BJ (cell line): Measurements from ENCODE around the gene NARS2. TPM values are rescaled to one million over a fixed set of nuclear protein-coding genes. Genes with fewer than 3 reads are reported as not detected.

Source experiments
- CTCF ChIA-PET: fragments of 350-600 bp; formaldehyde crosslinking; extraction: SDS; loops from one replicate; lab custom pipeline; 2021; ENCODE audit warnings: antibody characterized with exemption, inconsistent platforms; lab: Yijun Ruan, JAX
- POLR2A ChIA-PET: fragments of 300-600 bp; sonication (Branson Sonifier 250); formaldehyde crosslinking; extraction: SDS; loops from one replicate; lab custom pipeline; 2021; ENCODE audit warnings: antibody characterized with exemption; lab: Charles Lee
- DNase-seq: peaks from one replicate; pipeline ENCODE4 v3.0.0-alpha.2; 2011; ENCODE audit warnings: low read depth
- H3K27me3 ChIP-seq: 2 replicates; pipeline ENCODE4 v1.6.0; 2011; ENCODE audit warnings: low read length; ENCODE audit not compliant: control insufficient read depth, insufficient read depth
- H3K36me3 ChIP-seq: 2 replicates; pipeline ENCODE4 v1.5.1; 2011; ENCODE audit warnings: low read length; ENCODE audit not compliant: control insufficient read depth, insufficient read depth
- H3K4me3 ChIP-seq: 2 replicates; pipeline ENCODE4 v1.5.1; 2011; ENCODE audit warnings: low read depth, mild to moderate bottlenecking, control low read depth, low read length
- CTCF ChIP-seq: IDR thresholded peaks from 2 replicates; pipeline ENCODE4 v1.5.1; 2011; ENCODE audit warnings: low read depth, mild to moderate bottlenecking, control low read depth, inconsistent platforms, low read length, moderate library complexity; ENCODE audit not compliant: insufficient read depth
- polyA plus RNA-seq: library from polyadenylated mRNA; depleted of rRNA; stranded (reverse); fragments of >200 nt; gene quantifications from 2 replicates; pipeline ENCODE4 v1.2.3, GENCODE V29; 2011

NARS2 gene
- polyA plus RNA-seq, 1 experiment, result 5.9 TPM

- ChIA-PET POLR2A (no interaction called here), CTCF (interaction anchor here (0.7 to 1.2 kb wide), 2 partner anchors 9 to 12 kb away, joined by 3 read pairs; no protein-coding TSS in a partner anchor)
- Histone ChIP-seq H3K27me3 (no peaks in the 10 kb centered on the region), H3K36me3 (no peaks in the 10 kb centered on the region), H3K4me3 (no peak overlapping the region)
- no peak for TF ChIP-seq CTCF
- DNase-seq, result no peak
Observed at GRCh38 chr11:78536933-78537332, 37.7 kb downstream of the NARS2 start.

- Histone ChIP-seq H3K27me3 (no peaks in the 10 kb centered on the region), H3K4me3 (no peak overlapping the region), H3K36me3 (no peaks in the 10 kb centered on the region)
- DNase-seq, result no peak
- CTCF ChIA-PET, result interaction anchor here (0.5 to 1.2 kb wide), 2 partner anchors 13 to 92 kb away, joined by 3 read pairs; no protein-coding TSS in a partner anchor
- TF ChIP-seq CTCF, result no peak
- POLR2A ChIA-PET, result no interaction called here
Observed at GRCh38 chr11:78535920-78536319, 38.7 kb downstream of the NARS2 start.

GRCh38 chr11:78535027-78535426 is 39.6 kb downstream of the NARS2 start:
- TF ChIP-seq CTCF, result no peak
- H3K27me3 ChIP-seq, result no peaks in the 10 kb centered on the region
- no peak overlapping the region for H3K4me3 ChIP-seq
- ChIA-PET POLR2A (no interaction called here), CTCF (no interaction called here)
- H3K36me3 ChIP-seq, result no peaks in the 10 kb centered on the region
- DNase-seq, result no peak

GRCh38 chr11:78533399-78533798 is 41.3 kb downstream of the NARS2 start:
- POLR2A ChIA-PET, result no interaction called here
- no peaks in the 10 kb centered on the region for H3K36me3 ChIP-seq
- no peak overlapping the region for H3K4me3 ChIP-seq
- TF ChIP-seq CTCF, result no peak
- H3K27me3 ChIP-seq, result no peaks in the 10 kb centered on the region
- no peak for DNase-seq
- CTCF ChIA-PET, result interaction anchor here (1.2 kb wide), 1 partner anchor 31 kb away, joined by 4 read pairs; no protein-coding TSS in a partner anchor

- Histone ChIP-seq H3K36me3 (no peaks in the 10 kb centered on the region), H3K4me3 (no peak overlapping the region), H3K27me3 (no peaks in the 10 kb centered on the region)
- no peak for DNase-seq
- no peak for TF ChIP-seq CTCF
- ChIA-PET CTCF (interaction anchor here (1.2 to 1.4 kb wide), 2 partner anchors 8 to 32 kb away, joined by 4 to 7 read pairs; no protein-coding TSS in a partner anchor), POLR2A (no interaction called here)
Observed at GRCh38 chr11:78532991-78533390, 41.7 kb downstream of the NARS2 start.
